ENCODE measurements around the gene FADS1. TPM values are rescaled to one million over a fixed set of nuclear protein-coding genes. Genes with fewer than 3 reads are reported as not detected.

Gene FADS1
- total RNA-seq, 4 donors from 2014 or later: 4.9 to 9.9 (median 6.7) TPM

- Histone ChIP-seq H3K4me3 (no peak overlapping the region), H3K4me1 (peaks cover 0 to 26% (median 16%) of the 10 kb centered on the region in 4 donors), H3K27ac (no peak overlapping the region), H3K27me3 (no peaks in the 10 kb centered on the region), H3K36me3 (peaks cover 0 to 9% (median 0%) of the 10 kb centered on the region in 3 donors), H3K9me3 (no peaks in the 10 kb centered on the region)
- DNase-seq: no peak
- TF ChIP-seq POLR2A (IDR thresholded peaks at IDR 0.05): no peak
- TF ChIP-seq CTCF (IDR thresholded peaks at IDR 0.05): no peak
Observed at GRCh38 chr11:61811831-61812230, 5.0 kb downstream of the FADS1 start.

GRCh38 chr11:61810671-61811175 is 6.1 kb downstream of the FADS1 start:
- no peak for DNase-seq
- TF ChIP-seq POLR2A (IDR thresholded peaks at IDR 0.05) (no peak), CTCF (IDR thresholded peaks at IDR 0.05) (no peak)
- no peak overlapping the region for H3K27ac ChIP-seq
- no peaks in the 10 kb centered on the region for H3K27me3 ChIP-seq
- H3K4me1 ChIP-seq: peaks cover 0 to 16% (median 8%) of the 10 kb centered on the region in 4 donors
- H3K4me3 ChIP-seq: no peak overlapping the region
- H3K9me3 ChIP-seq: no peaks in the 10 kb centered on the region
- peaks cover 0 to 9% (median 0%) of the 10 kb centered on the region in 3 donors for H3K36me3 ChIP-seq

- TF ChIP-seq POLR2A (IDR thresholded peaks at IDR 0.05): no peak
- TF ChIP-seq CTCF (IDR thresholded peaks at IDR 0.05): no peak
- peaks cover 0 to 20% (median 0%) of the 10 kb centered on the region in 3 donors for H3K36me3 ChIP-seq
- no peak overlapping the region for H3K4me3 ChIP-seq
- no peak overlapping the region for H3K27ac ChIP-seq
- H3K9me3 ChIP-seq: no peaks in the 10 kb centered on the region
- no peaks in the 10 kb centered on the region for H3K4me1 ChIP-seq
- H3K27me3 ChIP-seq: no peaks in the 10 kb centered on the region
- DNase-seq: no peak
Observed at GRCh38 chr11:61806785-61807184, 10.0 kb downstream of the FADS1 start.

- Histone ChIP-seq H3K36me3 (peaks cover 0 to 23% (median 0%) of the 10 kb centered on the region in 3 donors), H3K9me3 (no peaks in the 10 kb centered on the region), H3K4me1 (no peaks in the 10 kb centered on the region), H3K27me3 (no peaks in the 10 kb centered on the region), H3K27ac (no peak overlapping the region), H3K4me3 (no peak overlapping the region)
- DNase-seq: no peak
- TF ChIP-seq CTCF (IDR thresholded peaks at IDR 0.05) (no peak), POLR2A (IDR thresholded peaks at IDR 0.05) (no peak)
Observed at GRCh38 chr11:61805146-61805545, 11.7 kb downstream of the FADS1 start.

- TF ChIP-seq CTCF (IDR thresholded peaks at IDR 0.05) (no peak), POLR2A (IDR thresholded peaks at IDR 0.05) (no peak)
- DNase-seq: no peak
- Histone ChIP-seq H3K36me3 (peaks cover 0 to 23% (median 0%) of the 10 kb centered on the region in 3 donors), H3K27me3 (no peaks in the 10 kb centered on the region), H3K4me3 (no peak overlapping the region), H3K27ac (no peak overlapping the region), H3K4me1 (no peaks in the 10 kb centered on the region), H3K9me3 (no peaks in the 10 kb centered on the region)
Observed at GRCh38 chr11:61803889-61804647, 12.7 kb downstream of the FADS1 start.

Measured in Peyer's patch (tissue), 4 donors.